Activated T-cell treated with anti-CD3 and anti-CD28 coated beads, Interleukin-2, amount 50 U/mL, for 4 hours (primary cell): Measurements from ENCODE around the gene PATL2. TPM values are rescaled to one million over a fixed set of nuclear protein-coding genes. Genes with fewer than 3 reads are reported as not detected.
A peak's percentile ranks its signal among the peaks of the same experiment; 100 is the strongest.
"Not testable (repeated sequence)": the region's sequence is repeated elsewhere in the genome, so short reads cannot be mapped to it uniquely, and the experiment has no call there.

ENCODE experiments used
- ATAC-seq, 2 donors: fragments of 200-7000 bp; cut with Tn5 transposase; one replicate each; pipeline ENCODE4 v1.10.0; 2021
- DNase-seq: peaks from one replicate; pipeline ENCODE4 v3.0.0-alpha.2; 2020
- H3K27me3 Mint-ChIP-seq: one replicate; pipeline ENCODE4 v1.8.0; 2021; ENCODE audit warnings: low read depth, mixed read lengths
- H3K36me3 Mint-ChIP-seq: one replicate; pipeline ENCODE4 v1.8.0; 2022; ENCODE audit warnings: mixed read lengths; ENCODE audit not compliant: insufficient read depth
- H3K4me1 Mint-ChIP-seq: one replicate; pipeline ENCODE4 v1.8.0; 2021; ENCODE audit warnings: low read depth, mixed read lengths
- H3K4me3 Mint-ChIP-seq: one replicate; pipeline ENCODE4 v1.8.0; 2021; ENCODE audit warnings: mild to moderate bottlenecking, moderate library complexity, mixed read lengths
- H3K9me3 Mint-ChIP-seq: one replicate; pipeline ENCODE4 v1.8.0; 2021; ENCODE audit warnings: mixed read lengths
- total RNA-seq, 3 donors: library from RNA; stranded (reverse); gene quantifications; one replicate each; pipeline ENCODE4 v1.2.1, GENCODE V29; 2021

Gene PATL2
- total RNA-seq, 3 donors from 2014 or later = 3.6 to 5.2 (median 3.9) TPM

GRCh38 chr15:44726568-44727484 lies 15.7 kb upstream of the PATL2 start:
- ATAC-seq (peak; percentile 61 to 65), DNase-seq (peak; percentile 62)
- Mint-ChIP-seq H3K4me1 (peaks cover 67% of the 10 kb centered on the region), H3K36me3 (peaks cover 7% of the 10 kb centered on the region), H3K27me3 (no peaks in the 10 kb centered on the region), H3K4me3 (peak overlapping the region; percentile 84), H3K9me3 (no peaks in the 10 kb centered on the region)

- ATAC-seq = no peak
- Mint-ChIP-seq H3K4me3 (peak overlapping the region; percentile 84), H3K9me3 (no peaks in the 10 kb centered on the region), H3K36me3 (no peaks in the 10 kb centered on the region), H3K4me1 (peaks cover 67% of the 10 kb centered on the region), H3K27me3 (no peaks in the 10 kb centered on the region)
- no peak for DNase-seq
These were observed 15.0 kb upstream of the PATL2 start for GRCh38 chr15:44726136-44726535.

GRCh38 chr15:44722011-44722410 lies 10.9 kb upstream of the PATL2 start:
- Mint-ChIP-seq H3K4me1 (peaks cover 88% of the 10 kb centered on the region), H3K4me3 (no peak overlapping the region), H3K36me3 (peaks cover 22% of the 10 kb centered on the region), H3K9me3 (no peaks in the 10 kb centered on the region), H3K27me3 (no peaks in the 10 kb centered on the region)
- no peak for ATAC-seq
- no peak for DNase-seq

- peak overlapping the region; percentile 5 for H3K4me3 Mint-ChIP-seq
- peaks cover 35% of the 10 kb centered on the region for H3K36me3 Mint-ChIP-seq
- H3K27me3 Mint-ChIP-seq = no peaks in the 10 kb centered on the region
- ATAC-seq = no peak
- H3K4me1 Mint-ChIP-seq = peaks cover 89% of the 10 kb centered on the region
- no peak for DNase-seq
- no peaks in the 10 kb centered on the region for H3K9me3 Mint-ChIP-seq
These were observed 9.5 kb upstream of the PATL2 start for GRCh38 chr15:44720460-44721176.

- peaks cover 89% of the 10 kb centered on the region for H3K4me1 Mint-ChIP-seq
- H3K27me3 Mint-ChIP-seq, DNase-seq, H3K4me3 Mint-ChIP-seq, H3K9me3 Mint-ChIP-seq, ATAC-seq: not testable (repeated sequence)
- H3K36me3 Mint-ChIP-seq = peaks cover 41% of the 10 kb centered on the region
These were observed 8.9 kb upstream of the PATL2 start for GRCh38 chr15:44720000-44720435.

- H3K27me3 Mint-ChIP-seq = no peaks in the 10 kb centered on the region
- no peaks in the 10 kb centered on the region for H3K9me3 Mint-ChIP-seq
- H3K4me1 Mint-ChIP-seq = peaks cover 87% of the 10 kb centered on the region
- ATAC-seq = peak; percentile 71 to 77
- no peak for DNase-seq
- H3K36me3 Mint-ChIP-seq = peaks cover 46% of the 10 kb centered on the region
- peak overlapping the region; percentile 75 for H3K4me3 Mint-ChIP-seq
These were observed 8.3 kb upstream of the PATL2 start for GRCh38 chr15:44719293-44719999.

- Mint-ChIP-seq H3K9me3 (no peaks in the 10 kb centered on the region), H3K36me3 (peaks cover 49% of the 10 kb centered on the region), H3K4me1 (peaks cover 82% of the 10 kb centered on the region), H3K4me3 (peak overlapping the region; percentile 75), H3K27me3 (no peaks in the 10 kb centered on the region)
- ATAC-seq = no peak
- DNase-seq = no peak
These were observed 7.8 kb upstream of the PATL2 start for GRCh38 chr15:44718927-44719292.

- Mint-ChIP-seq H3K4me1 (peaks cover 77% of the 10 kb centered on the region), H3K4me3 (peak overlapping the region; percentile 99), H3K36me3 (peaks cover 54% of the 10 kb centered on the region), H3K27me3 (no peaks in the 10 kb centered on the region), H3K9me3 (no peaks in the 10 kb centered on the region)
- DNase-seq (no peak), ATAC-seq (no peak)
These were observed 7.2 kb upstream of the PATL2 start for GRCh38 chr15:44718180-44718926.

GRCh38 chr15:44716983-44717602 lies 6.0 kb upstream of the PATL2 start:
- no peak for DNase-seq
- peaks cover 72% of the 10 kb centered on the region for H3K4me1 Mint-ChIP-seq
- ATAC-seq = no peak
- no peaks in the 10 kb centered on the region for H3K9me3 Mint-ChIP-seq
- no peaks in the 10 kb centered on the region for H3K27me3 Mint-ChIP-seq
- H3K4me3 Mint-ChIP-seq = peak overlapping the region; percentile 99
- peaks cover 65% of the 10 kb centered on the region for H3K36me3 Mint-ChIP-seq

GRCh38 chr15:44715797-44716334 lies 4.7 kb upstream of the PATL2 start:
- Mint-ChIP-seq H3K36me3 (peaks cover 69% of the 10 kb centered on the region), H3K4me1 (peaks cover 60% of the 10 kb centered on the region), H3K9me3 (no peaks in the 10 kb centered on the region), H3K27me3 (no peaks in the 10 kb centered on the region), H3K4me3 (peak overlapping the region; percentile 99)
- ATAC-seq = no peak
- no peak for DNase-seq

GRCh38 chr15:44715142-44715796 lies 4.1 kb upstream of the PATL2 start:
- ATAC-seq = peak; percentile 6 to 7
- Mint-ChIP-seq H3K27me3 (no peaks in the 10 kb centered on the region), H3K36me3 (peaks cover 67% of the 10 kb centered on the region), H3K9me3 (no peaks in the 10 kb centered on the region), H3K4me3 (peak overlapping the region; percentile 99), H3K4me1 (peaks cover 58% of the 10 kb centered on the region)
- DNase-seq = no peak

- DNase-seq (no peak), ATAC-seq (no peak)
- Mint-ChIP-seq H3K4me1 (peaks cover 55% of the 10 kb centered on the region), H3K4me3 (peak overlapping the region; percentile 99), H3K36me3 (peaks cover 59% of the 10 kb centered on the region), H3K27me3 (no peaks in the 10 kb centered on the region), H3K9me3 (no peaks in the 10 kb centered on the region)
These were observed 2.2 kb upstream of the PATL2 start for GRCh38 chr15:44713006-44713966.
